ENCODE measurements around the gene KRTAP10-2. TPM values are rescaled to one million over a fixed set of nuclear protein-coding genes. Genes with fewer than 3 reads are reported as not detected.
"Not testable (repeated sequence)": the region's sequence is repeated elsewhere in the genome, so short reads cannot be mapped to it uniquely, and the experiment has no call there.

The KRTAP10-2 gene, protein sequence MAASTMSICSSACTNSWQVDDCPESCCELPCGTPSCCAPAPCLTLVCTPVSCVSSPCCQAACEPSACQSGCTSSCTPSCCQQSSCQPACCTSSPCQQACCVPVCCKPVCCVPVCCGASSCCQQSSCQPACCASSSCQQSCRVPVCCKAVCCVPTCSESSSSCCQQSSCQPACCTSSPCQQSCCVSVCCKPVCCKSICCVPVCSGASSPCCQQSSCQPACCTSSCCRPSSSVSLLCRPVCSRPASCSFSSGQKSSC
- total RNA-seq (not detected), polyA plus RNA-seq (ENCODE audit: insufficient read depth in 1 of 8, insufficient read length in 8 of 8, low replicate concordance in 1 of 8) (not detected)
- long read RNA-seq, donor 1 = 0 reads
- long read RNA-seq, donor 2 = 0 reads
- long read RNA-seq, donor 3 = 0 reads
- long read RNA-seq, donor 4 = 0 reads
- long read RNA-seq, donor 5 = 0 reads
- long read RNA-seq, donor 6 = 0 reads
- long read RNA-seq, donor 7 = 0 reads
- long read RNA-seq, donor 8 = 0 reads
- long read RNA-seq, donor 9 = 0 reads
- long read RNA-seq, donor 10 = 0 reads
- long read RNA-seq, donor 11 = 0 reads

DNA sequence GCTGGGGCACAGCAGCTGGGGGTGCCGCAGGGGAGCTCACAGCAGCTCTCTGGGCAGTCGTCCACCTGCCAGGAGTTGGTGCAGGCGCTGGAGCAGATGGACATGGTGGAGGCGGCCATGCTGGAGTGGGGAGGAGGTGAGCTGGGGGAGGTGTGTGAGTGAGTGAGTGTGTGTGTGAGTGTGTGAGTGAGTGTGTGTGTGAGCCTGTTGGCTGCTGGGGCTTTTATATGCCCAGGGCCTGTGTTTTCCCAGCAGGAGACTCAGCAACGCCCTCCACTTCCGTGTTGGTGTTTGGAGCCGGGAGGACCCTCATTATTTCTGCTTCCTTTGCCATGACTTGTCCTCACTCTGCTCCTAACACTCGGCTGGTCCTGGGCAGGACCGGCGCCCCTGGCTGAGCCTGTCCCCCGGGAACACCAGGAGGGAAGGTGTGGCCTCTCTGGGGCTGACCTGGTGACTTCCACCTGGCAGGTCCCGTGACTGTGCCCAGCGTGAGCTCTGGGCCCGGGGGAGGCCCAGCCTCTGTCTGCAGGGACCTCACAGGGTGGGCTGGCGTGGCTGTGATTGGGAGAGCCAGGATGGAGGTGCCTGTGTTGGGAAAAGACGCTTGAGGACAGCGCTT, at the start of gene KRTAP10-2:
Gene KRTAP10-2, minus strand, starts transcription at position 166 of the 622 bp plus-strand sequence. Its CDS starts 47 bp downstream, at position 119.
- DNase-seq = no peak
- Histone ChIP-seq H3K27me3 (ENCODE audit: control insufficient read depth, insufficient read depth, low read length) (peaks cover 6% of the 10 kb centered on the region), H3K9me3 (replicated peaks; ENCODE audit: control insufficient read depth, low read depth, low read length) (no peaks in the 10 kb centered on the region), H3K36me3 (ENCODE audit: control insufficient read depth, insufficient read depth, low read length) (no peaks in the 10 kb centered on the region), H3K27ac (ENCODE audit: low read length) (no peak within 1 kb of the TSS), H3K4me1 (ENCODE audit: control insufficient read depth, insufficient read depth, low read length) (peaks cover 2% of the 10 kb centered on the region), H3K4me3 (ENCODE audit: low read length) (no peak within 1 kb of the TSS)
- 44% methylated on average over 9 of the region's 17 CpGs for WGBS (ENCODE audit: insufficient coverage)

DNA sequence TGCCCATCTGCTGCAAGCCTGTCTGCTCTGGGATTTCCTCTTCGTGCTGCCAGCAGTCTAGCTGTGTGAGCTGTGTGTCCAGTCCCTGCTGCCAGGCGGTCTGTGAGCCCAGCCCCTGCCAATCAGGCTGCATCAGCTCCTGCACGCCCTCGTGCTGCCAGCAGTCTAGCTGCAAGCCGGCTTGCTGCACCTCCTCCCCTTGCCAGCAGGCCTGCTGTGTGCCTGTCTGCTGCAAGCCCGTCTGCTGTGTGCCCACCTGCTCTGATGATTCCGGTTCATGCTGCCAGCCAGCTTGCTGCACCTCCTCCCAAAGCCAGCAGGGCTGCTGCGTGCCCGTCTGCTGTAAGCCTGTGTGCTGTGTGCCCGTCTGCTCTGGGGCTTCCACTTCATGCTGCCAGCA, 49.8 kb upstream of the KRTAP10-2 start:
- WGBS (ENCODE audit: insufficient coverage) = 85% methylated on average over 9 of the region's 10 CpGs
- H3K27ac ChIP-seq (ENCODE audit: low read length); H3K4me1 ChIP-seq (ENCODE audit: control insufficient read depth, insufficient read depth, low read length); H3K27me3 ChIP-seq (ENCODE audit: control insufficient read depth, insufficient read depth, low read length); H3K36me3 ChIP-seq (ENCODE audit: control insufficient read depth, insufficient read depth, low read length); H3K9me3 ChIP-seq (replicated peaks; ENCODE audit: control insufficient read depth, low read depth, low read length); DNase-seq; H3K4me3 ChIP-seq (ENCODE audit: low read length): not testable (repeated sequence)

DNA sequence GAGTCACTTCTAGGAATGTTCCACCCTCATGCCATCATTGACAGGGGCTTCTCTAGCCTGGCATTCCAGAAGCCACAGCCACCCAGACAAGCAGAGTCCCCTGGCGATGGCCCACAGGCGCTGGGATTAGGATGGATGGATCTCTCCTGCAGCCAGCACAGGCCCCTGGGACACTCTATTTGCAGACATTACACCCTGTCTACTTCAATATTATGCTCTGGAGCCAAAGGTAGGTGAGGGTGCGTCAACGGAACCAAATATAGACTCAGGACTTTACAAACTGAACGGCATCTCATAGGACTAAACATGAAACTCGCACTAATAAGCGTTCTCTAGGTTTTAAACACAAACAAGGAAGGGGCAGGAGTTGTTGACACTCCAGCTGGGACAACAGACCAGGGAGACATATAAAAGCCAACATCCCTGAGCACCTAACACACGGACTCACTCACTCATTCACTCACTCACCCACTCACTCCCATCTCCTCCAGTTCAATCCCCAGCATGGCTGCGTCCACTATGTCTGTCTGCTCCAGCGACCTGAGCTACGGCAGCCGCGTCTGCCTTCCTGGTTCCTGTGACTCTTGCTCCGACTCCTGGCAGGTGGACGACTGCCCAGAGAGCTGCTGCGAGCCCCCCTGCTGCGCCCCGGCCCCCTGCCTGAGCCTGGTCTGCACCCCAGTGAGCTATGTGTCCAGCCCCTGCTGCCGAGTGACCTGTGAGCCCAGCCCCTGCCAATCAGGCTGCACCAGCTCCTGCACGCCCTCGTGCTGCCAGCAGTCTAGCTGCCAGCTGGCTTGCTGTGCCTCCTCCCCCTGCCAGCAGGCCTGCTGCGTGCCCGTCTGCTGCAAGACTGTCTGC, 49.0 kb upstream of the KRTAP10-2 start, which contains the start of gene KRTAP10-7:
Gene KRTAP10-7, plus strand, starts transcription at position 480 of the 861 bp plus-strand sequence. Its CDS starts 25 bp downstream, at position 505.
- not testable (repeated sequence) for H3K4me1 ChIP-seq (ENCODE audit: control insufficient read depth, insufficient read depth, low read length); H3K9me3 ChIP-seq (replicated peaks; ENCODE audit: control insufficient read depth, low read depth, low read length); H3K4me3 ChIP-seq (ENCODE audit: low read length); H3K27ac ChIP-seq (ENCODE audit: low read length); H3K27me3 ChIP-seq (ENCODE audit: control insufficient read depth, insufficient read depth, low read length); H3K36me3 ChIP-seq (ENCODE audit: control insufficient read depth, insufficient read depth, low read length); DNase-seq
- WGBS (ENCODE audit: insufficient coverage) = 81% methylated on average over 5 of the region's 23 CpGs

DNA sequence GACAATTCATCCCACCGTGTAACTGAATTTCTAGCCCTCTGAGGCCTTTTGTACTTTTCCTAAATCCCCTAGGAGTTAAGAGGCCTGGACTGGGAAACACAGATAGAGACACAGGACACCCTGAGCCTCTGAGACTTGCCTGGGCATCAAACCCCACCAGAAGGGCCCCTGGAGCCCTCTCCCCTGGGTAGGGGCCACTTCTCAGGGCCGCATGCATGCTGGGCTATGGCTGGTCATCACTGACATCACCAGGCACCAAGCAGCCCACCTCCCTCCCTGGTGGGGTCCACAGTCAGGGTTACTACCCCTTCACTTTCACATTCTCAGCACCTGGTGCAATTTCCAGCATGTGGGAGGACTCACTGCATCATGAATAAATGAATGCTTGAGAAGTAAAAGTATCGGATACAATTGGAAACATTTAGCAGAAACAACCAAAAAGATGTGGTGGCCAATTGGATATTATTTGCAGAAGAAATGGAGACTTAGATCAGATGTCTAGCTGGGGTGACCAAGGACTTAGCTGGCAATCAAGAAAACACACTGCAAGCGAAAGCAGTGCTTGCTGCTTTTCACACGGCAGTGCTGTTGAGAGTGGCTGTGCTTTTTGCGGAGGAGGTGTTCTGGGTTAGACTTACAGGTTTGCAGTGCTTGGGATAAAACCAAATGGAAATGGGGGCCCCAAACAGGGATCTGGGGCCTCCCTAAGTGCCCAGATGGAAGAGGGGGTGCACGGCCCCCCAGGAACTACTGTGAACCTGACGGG, 48.1 kb upstream of the KRTAP10-2 start:
- Histone ChIP-seq H3K27me3 (ENCODE audit: control insufficient read depth, insufficient read depth, low read length) (peaks cover 9% of the 10 kb centered on the region), H3K9me3 (replicated peaks; ENCODE audit: control insufficient read depth, low read depth, low read length) (no peaks in the 10 kb centered on the region)

DNA sequence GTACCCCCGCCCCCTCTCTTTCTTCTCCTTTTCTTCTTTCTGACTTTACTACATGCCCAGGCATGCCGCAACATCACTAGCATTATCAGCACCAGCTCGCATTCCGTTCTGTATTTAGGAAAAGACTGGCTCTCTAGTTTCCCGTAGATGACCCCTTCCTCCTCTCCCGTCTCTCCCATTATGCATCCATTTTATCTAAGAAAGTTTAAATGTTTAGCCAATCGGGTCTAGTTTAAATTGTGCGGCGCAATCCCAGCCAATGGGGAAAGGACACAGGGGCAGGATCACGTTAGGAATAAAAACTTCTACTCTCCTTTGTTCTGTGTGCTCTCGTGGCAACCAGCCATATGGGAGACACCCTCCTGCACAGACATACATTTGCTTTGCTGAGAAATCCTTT, 46.8 kb upstream of the KRTAP10-2 start:
- no peak for DNase-seq
- Histone ChIP-seq H3K36me3 (ENCODE audit: control insufficient read depth, insufficient read depth, low read length) (no peaks in the 10 kb centered on the region), H3K4me3 (ENCODE audit: low read length) (no peak overlapping the region), H3K27ac (ENCODE audit: low read length) (no peak overlapping the region), H3K27me3 (ENCODE audit: control insufficient read depth, insufficient read depth, low read length) (peaks cover 4% of the 10 kb centered on the region), H3K4me1 (ENCODE audit: control insufficient read depth, insufficient read depth, low read length) (peaks cover 12% of the 10 kb centered on the region), H3K9me3 (replicated peaks; ENCODE audit: control insufficient read depth, low read depth, low read length) (no peaks in the 10 kb centered on the region)
- 86% methylated on average over 5 of the region's 11 CpGs for WGBS (ENCODE audit: insufficient coverage)

More for the DNA sequence above, 48.1 kb upstream of the KRTAP10-2 start:
- Histone ChIP-seq H3K4me3 (ENCODE audit: low read length) (no peak overlapping the region), H3K36me3 (ENCODE audit: control insufficient read depth, insufficient read depth, low read length) (no peaks in the 10 kb centered on the region), H3K27ac (ENCODE audit: low read length) (no peak overlapping the region), H3K4me1 (ENCODE audit: control insufficient read depth, insufficient read depth, low read length) (peaks cover 3% of the 10 kb centered on the region)
- WGBS (ENCODE audit: insufficient coverage) = 85% methylated on average over 5 of the region's 8 CpGs
- no peak for DNase-seq

DNA sequence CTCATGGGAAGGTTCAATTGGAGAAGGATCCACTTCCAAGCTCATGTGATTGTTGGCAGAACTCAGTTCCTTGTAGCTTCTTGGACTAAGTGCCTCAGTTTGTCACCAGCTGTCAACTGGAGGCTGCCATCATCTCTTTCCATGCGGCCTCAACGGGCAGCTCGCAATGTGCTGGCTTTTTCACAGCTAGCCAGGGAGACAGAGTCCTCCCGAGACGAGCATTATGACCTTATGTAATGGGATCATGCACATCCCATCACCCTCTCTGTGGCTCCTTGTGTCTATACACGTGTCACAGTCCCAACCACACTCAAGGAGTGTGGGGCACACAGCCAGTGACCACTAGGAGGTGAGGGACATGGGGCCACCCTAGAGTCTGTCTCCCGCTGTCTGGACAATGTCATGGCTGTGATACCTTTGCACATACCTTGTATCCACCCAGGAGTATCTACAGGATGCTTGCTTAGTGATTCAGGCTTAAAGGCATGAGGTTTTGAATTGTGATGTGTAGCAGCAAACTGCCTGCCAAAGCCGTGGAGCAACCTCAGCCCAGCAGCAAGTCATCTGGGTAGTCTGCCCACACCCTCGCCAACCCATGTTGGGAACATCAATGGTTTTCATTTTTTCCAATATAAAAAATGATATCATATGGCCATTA, 44.9 kb upstream of the KRTAP10-2 start:
- Histone ChIP-seq H3K27ac (ENCODE audit: low read length) (no peak overlapping the region), H3K4me3 (ENCODE audit: low read length) (no peak overlapping the region), H3K27me3 (ENCODE audit: control insufficient read depth, insufficient read depth, low read length) (peaks cover 4% of the 10 kb centered on the region), H3K4me1 (ENCODE audit: control insufficient read depth, insufficient read depth, low read length) (peaks cover 16% of the 10 kb centered on the region), H3K36me3 (ENCODE audit: control insufficient read depth, insufficient read depth, low read length) (no peaks in the 10 kb centered on the region), H3K9me3 (replicated peaks; ENCODE audit: control insufficient read depth, low read depth, low read length) (no peaks in the 10 kb centered on the region)
- DNase-seq = no peak
- 74% methylated on average over 4 of the region's 9 CpGs for WGBS (ENCODE audit: insufficient coverage)

DNA sequence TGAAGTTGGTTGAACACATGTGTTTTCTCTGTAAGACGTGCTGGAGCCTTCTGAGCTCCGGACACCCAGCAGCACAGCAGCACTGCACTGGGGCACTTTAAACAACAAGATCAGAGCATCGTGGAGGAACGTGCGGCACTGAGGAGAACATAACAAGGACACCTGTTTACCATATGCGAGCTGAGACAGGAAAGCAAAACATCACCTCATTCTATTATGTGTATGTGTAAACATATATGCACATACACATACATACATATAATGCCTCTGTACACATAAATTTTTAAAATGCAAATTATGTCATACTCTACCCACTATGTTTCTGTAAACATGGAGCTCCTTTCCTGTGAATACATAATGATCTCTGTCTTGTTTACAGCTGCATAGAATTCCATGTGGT, 44.2 kb upstream of the KRTAP10-2 start:
- no peaks in the 10 kb centered on the region for H3K9me3 ChIP-seq (replicated peaks; ENCODE audit: control insufficient read depth, low read depth, low read length)
- no peak overlapping the region for H3K4me3 ChIP-seq (ENCODE audit: low read length)
- no peak overlapping the region for H3K27ac ChIP-seq (ENCODE audit: low read length)
- WGBS (ENCODE audit: insufficient coverage) = 40% methylated on average over 1 of the region's 6 CpGs
- no peak for DNase-seq
- no peaks in the 10 kb centered on the region for H3K36me3 ChIP-seq (ENCODE audit: control insufficient read depth, insufficient read depth, low read length)
- H3K4me1 ChIP-seq (ENCODE audit: control insufficient read depth, insufficient read depth, low read length) = peaks cover 16% of the 10 kb centered on the region
- H3K27me3 ChIP-seq (ENCODE audit: control insufficient read depth, insufficient read depth, low read length) = peaks cover 4% of the 10 kb centered on the region

DNA sequence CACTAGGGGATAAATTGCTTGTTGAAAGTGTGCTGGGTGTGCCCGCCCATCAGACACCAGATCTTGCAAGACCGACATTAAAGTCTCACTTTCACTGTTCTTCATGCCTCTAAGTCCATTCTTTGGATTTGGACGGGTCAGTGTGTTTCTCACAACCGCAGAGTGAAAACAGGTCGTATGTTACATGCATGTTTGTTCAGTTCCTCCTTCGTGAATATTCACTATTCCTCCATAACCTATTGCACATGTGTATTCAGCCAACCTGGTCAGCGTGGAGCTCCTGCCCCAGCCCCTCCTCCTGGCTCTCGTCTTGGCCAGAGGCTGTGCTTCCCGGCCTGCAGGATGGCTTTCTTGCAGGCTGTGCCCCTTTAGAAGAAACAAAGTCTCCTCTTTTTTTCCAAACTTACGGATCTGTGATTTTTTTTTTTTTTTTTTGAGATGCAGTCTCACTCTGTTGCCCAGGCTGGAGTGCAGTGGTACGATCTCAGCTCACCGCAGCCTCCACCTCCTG, 43.2 kb upstream of the KRTAP10-2 start:
- Histone ChIP-seq H3K36me3 (ENCODE audit: control insufficient read depth, insufficient read depth, low read length) (no peaks in the 10 kb centered on the region), H3K9me3 (replicated peaks; ENCODE audit: control insufficient read depth, low read depth, low read length) (no peaks in the 10 kb centered on the region), H3K27me3 (ENCODE audit: control insufficient read depth, insufficient read depth, low read length) (peaks cover 4% of the 10 kb centered on the region), H3K4me3 (ENCODE audit: low read length) (no peak overlapping the region), H3K4me1 (ENCODE audit: control insufficient read depth, insufficient read depth, low read length) (peaks cover 16% of the 10 kb centered on the region), H3K27ac (ENCODE audit: low read length) (no peak overlapping the region)
- DNase-seq = no peak
- WGBS (ENCODE audit: insufficient coverage) = 50% methylated on average over 6 of the region's 12 CpGs

All from muscle of leg (tissue), 16 donors.